ENCODE data around the gene CXCL14. TPM values are rescaled to one million over a fixed set of nuclear protein-coding genes. Genes with fewer than 3 reads are reported as not detected.

Gene CXCL14
- total and polyA plus RNA-seq, 2 of the 13 experiments (the other 11 are each of a cell fraction or from before 2014, with no cell fraction given), result not detected

GRCh38 chr5:135594416-135594960, 15.7 kb upstream of the CXCL14 start:
- no TSS peak for BruUV-seq (replicated peaks)
- FAIRE-seq (no peak), ATAC-seq (no peak), DNase-seq (ENCODE audit: low spot score) (no peak)
- Histone ChIP-seq H3K4me3 (replicated peaks in 1 of 3; ENCODE audit: insufficient read depth in 1 of 3, low read depth in 2 of 3, low read length in 3 of 3) (no peak overlapping the region), H3K79me2 (ENCODE audit: insufficient read depth, low read length) (no peaks in the 10 kb centered on the region), H3K4me2 (ENCODE audit: low read depth, low read length) (no peak overlapping the region), H4K20me1 (ENCODE audit: insufficient read depth, low read length) (no peaks in the 10 kb centered on the region), H3K27ac (ENCODE audit: extremely low read length, insufficient read depth, low read length) (no peak overlapping the region), H3K9me3 (ENCODE audit: low read length) (no peaks in the 10 kb centered on the region), H3K9ac (ENCODE audit: insufficient read depth, low read depth, low read length) (no peak overlapping the region), H2AFZ (ENCODE audit: low read length) (no peak overlapping the region), H3K27me3 (ENCODE audit: control insufficient read depth in 1 of 2, insufficient read depth in 2 of 2, low read length in 2 of 2) (peaks cover 2 to 14% of the 10 kb centered on the region in 2 experiments; a peak in 3 of 5 replicates), H3K4me1 (ENCODE audit: insufficient read depth, low read length) (no peaks in the 10 kb centered on the region), H3K36me3 (replicated peaks in 1 of 2; ENCODE audit: control insufficient read depth in 1 of 2, insufficient read depth in 2 of 2, low read length in 2 of 2) (no peaks in the 10 kb centered on the region)
- ChIA-PET POLR2A (no interaction called here), CTCF (ENCODE audit: low intra/inter-chr PET ratio, low total read pairs) (no interaction called here)
- no peak for TF ChIP-seq ZNF577 (CRISPR knock-in tag; IDR thresholded peaks at IDR 0.05; ENCODE audit: borderline replicate concordance, low read depth)
- TF ChIP-seq REPIN1 (CRISPR knock-in tag; IDR thresholded peaks at IDR 0.05; ENCODE audit: borderline replicate concordance, low read depth), result no peak
- TF ChIP-seq SMARCE1 (IDR thresholded peaks at IDR 0.05; ENCODE audit: borderline replicate concordance), result no peak
- TF ChIP-seq ZSCAN25 (CRISPR knock-in tag; IDR thresholded peaks at IDR 0.05), result no peak
- no peak for TF ChIP-seq JARID2 (CRISPR knock-in tag; IDR thresholded peaks at IDR 0.05; ENCODE audit: insufficient replicate concordance)
- TF ChIP-seq, protein P1, sequence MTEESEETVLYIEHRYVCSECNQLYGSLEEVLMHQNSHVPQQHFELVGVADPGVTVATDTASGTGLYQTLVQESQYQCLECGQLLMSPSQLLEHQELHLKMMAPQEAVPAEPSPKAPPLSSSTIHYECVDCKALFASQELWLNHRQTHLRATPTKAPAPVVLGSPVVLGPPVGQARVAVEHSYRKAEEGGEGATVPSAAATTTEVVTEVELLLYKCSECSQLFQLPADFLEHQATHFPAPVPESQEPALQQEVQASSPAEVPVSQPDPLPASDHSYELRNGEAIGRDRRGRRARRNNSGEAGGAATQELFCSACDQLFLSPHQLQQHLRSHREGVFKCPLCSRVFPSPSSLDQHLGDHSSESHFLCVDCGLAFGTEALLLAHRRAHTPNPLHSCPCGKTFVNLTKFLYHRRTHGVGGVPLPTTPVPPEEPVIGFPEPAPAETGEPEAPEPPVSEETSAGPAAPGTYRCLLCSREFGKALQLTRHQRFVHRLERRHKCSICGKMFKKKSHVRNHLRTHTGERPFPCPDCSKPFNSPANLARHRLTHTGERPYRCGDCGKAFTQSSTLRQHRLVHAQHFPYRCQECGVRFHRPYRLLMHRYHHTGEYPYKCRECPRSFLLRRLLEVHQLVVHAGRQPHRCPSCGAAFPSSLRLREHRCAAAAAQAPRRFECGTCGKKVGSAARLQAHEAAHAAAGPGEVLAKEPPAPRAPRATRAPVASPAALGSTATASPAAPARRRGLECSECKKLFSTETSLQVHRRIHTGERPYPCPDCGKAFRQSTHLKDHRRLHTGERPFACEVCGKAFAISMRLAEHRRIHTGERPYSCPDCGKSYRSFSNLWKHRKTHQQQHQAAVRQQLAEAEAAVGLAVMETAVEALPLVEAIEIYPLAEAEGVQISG (CRISPR knock-in tag; IDR thresholded peaks at IDR 0.05), result no peak
- TF ChIP-seq ZNF556 (CRISPR knock-in tag; IDR thresholded peaks at IDR 0.05; ENCODE audit: borderline replicate concordance), result no peak
- no peak for TF ChIP-seq AHR (CRISPR knock-in tag; IDR thresholded peaks at IDR 0.05)
- no peak for TF ChIP-seq SATB2 (CRISPR knock-in tag; IDR thresholded peaks at IDR 0.05)
- no peak for TF ChIP-seq ATF7 (IDR thresholded peaks at IDR 0.05)
- no peak for TF ChIP-seq ATF7 (CRISPR knock-in tag; IDR thresholded peaks at IDR 0.05)
- TF ChIP-seq TARDBP (CRISPR knock-in tag; IDR thresholded peaks at IDR 0.05), result no peak
- TF ChIP-seq FOXC1 (CRISPR knock-in tag; IDR thresholded peaks at IDR 0.05; ENCODE audit: borderline replicate concordance), result no peak
- no peak for TF ChIP-seq KDM5B (CRISPR knock-in tag; IDR thresholded peaks at IDR 0.05; ENCODE audit: borderline replicate concordance)
- TF ChIP-seq DMAP1 (CRISPR knock-in tag; IDR thresholded peaks at IDR 0.05), result no peak
- no peak for TF ChIP-seq ZBTB4 (CRISPR knock-in tag; IDR thresholded peaks at IDR 0.05; ENCODE audit: borderline replicate concordance)
- no peak for TF ChIP-seq FOXK2 (IDR thresholded peaks at IDR 0.05)
- TF ChIP-seq ZNF251 (CRISPR knock-in tag; IDR thresholded peaks at IDR 0.05), result no peak
- TF ChIP-seq ZNF792 (CRISPR knock-in tag; IDR thresholded peaks at IDR 0.05), result no peak
- no peak for TF ChIP-seq ATRX (CRISPR knock-in tag; IDR thresholded peaks at IDR 0.05; ENCODE audit: borderline replicate concordance)
- in situ Hi-C loops (cut with HindIII; ENCODE audit: extremely low pct_ligation_motif_present, low pct_unique_long_range_greater_than_20kb), result no loop called here
- intact Hi-C loops (cut with micrococcal nuclease; ENCODE audit: unreplicated experiment), result no loop called here
- 21% methylated on average over 2 of the region's 2 CpGs for WGBS (ENCODE audit: low lambda C conversion rate)

Data from HepG2 (cell line).